Stimulated activated naive CD8-positive, alpha-beta T cell treated with anti-CD3 and anti-CD28 coated beads, Interleukin-15, Interleukin-2, amounts not matched to agents 100 ng/mL and 50 ng/mL, for 24 hours (primary cell): ENCODE measurements around the gene SGCD.
"Not testable (repeated sequence)": the region's sequence is repeated elsewhere in the genome, so short reads cannot be mapped to it uniquely, and the experiment has no call there.

ENCODE experiments used
- H3K27ac Mint-ChIP-seq: one replicate; pipeline ENCODE4 v1.8.0; 2021; ENCODE audit warnings: mild to moderate bottlenecking, mixed read lengths
- H3K27me3 Mint-ChIP-seq: one replicate; pipeline ENCODE4 v1.8.0; 2021; ENCODE audit warnings: mixed read lengths
- H3K36me3 Mint-ChIP-seq: one replicate; pipeline ENCODE4 v1.8.0; 2021; ENCODE audit warnings: low read depth, mixed read lengths
- H3K4me1 Mint-ChIP-seq: one replicate; pipeline ENCODE4 v1.8.0; 2021; ENCODE audit warnings: low read depth, mixed read lengths
- H3K4me3 Mint-ChIP-seq: one replicate; pipeline ENCODE4 v1.8.0; 2021; ENCODE audit warnings: mild to moderate bottlenecking, mixed read lengths
- H3K9me3 Mint-ChIP-seq: one replicate; pipeline ENCODE4 v1.8.0; 2021; ENCODE audit warnings: mixed read lengths

The SGCD gene

DNA sequence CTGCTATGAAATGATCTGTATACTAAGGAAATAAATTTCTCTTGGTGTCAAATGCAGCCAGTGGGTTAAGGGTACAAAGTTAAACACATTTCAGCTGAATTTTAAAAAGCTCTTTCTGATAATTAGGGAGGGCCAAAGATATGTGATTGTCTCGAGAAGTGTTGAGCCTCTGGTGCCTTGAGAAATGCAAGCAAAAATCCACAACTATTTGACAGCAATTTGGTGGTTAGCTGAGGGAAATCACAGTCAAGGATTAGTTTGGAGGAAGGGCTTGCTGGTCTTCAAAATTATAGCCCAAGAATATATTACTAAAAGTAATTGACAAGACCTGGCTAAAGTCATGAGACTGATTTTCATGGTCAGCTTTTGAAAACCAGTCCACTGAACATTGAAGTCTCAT lies 267.4 kb downstream of the SGCD start:
- no peak overlapping the region for H3K27ac Mint-ChIP-seq
- no peaks in the 10 kb centered on the region for H3K36me3 Mint-ChIP-seq
- H3K27me3 Mint-ChIP-seq = peaks cover 19% of the 10 kb centered on the region
- no peak overlapping the region for H3K4me3 Mint-ChIP-seq
- no peaks in the 10 kb centered on the region for H3K4me1 Mint-ChIP-seq
- H3K9me3 Mint-ChIP-seq = no peaks in the 10 kb centered on the region

DNA sequence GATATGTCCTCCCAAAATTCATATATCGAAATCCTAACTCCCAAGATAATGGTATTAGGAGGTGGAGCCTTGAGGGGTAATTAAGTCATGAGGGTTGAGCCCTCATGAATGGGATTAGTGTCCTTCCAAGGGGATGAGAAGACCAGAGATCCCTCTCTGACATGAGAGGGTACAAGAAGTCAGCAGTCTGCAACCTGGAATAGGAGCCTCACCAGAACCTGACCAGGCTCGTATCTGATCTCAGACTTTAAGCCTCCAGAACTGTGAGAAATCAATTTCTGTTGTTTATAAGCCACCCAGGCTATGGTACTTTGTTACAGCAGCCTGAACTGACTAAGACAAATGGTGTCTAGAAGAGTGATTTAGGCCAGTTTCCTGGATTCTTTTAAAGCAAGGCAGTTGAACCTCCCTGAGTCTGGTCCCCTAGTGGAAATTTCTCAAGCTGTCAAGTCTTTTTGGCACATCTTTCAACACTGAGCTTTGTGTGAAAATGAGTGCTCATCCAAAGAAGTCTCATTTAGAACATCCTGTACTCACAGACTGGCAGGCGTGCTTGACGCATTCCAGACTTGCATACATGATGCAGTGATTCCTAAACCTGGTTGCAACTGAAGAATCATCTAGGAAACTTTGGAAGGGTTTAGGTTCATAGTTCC lies 268.3 kb downstream of the SGCD start:
- Mint-ChIP-seq H3K27ac (no peak overlapping the region), H3K4me3 (no peak overlapping the region), H3K27me3 (peaks cover 15% of the 10 kb centered on the region), H3K4me1 (no peaks in the 10 kb centered on the region), H3K36me3 (no peaks in the 10 kb centered on the region), H3K9me3 (no peaks in the 10 kb centered on the region)

GRCh38 chr5:156597276-156597675 lies 270.3 kb downstream of the SGCD start:
- H3K27me3 Mint-ChIP-seq = peaks cover 21% of the 10 kb centered on the region
- H3K4me1 Mint-ChIP-seq = no peaks in the 10 kb centered on the region
- H3K27ac Mint-ChIP-seq = no peak overlapping the region
- H3K4me3 Mint-ChIP-seq = no peak overlapping the region
- H3K9me3 Mint-ChIP-seq = peaks cover 7% of the 10 kb centered on the region
- H3K36me3 Mint-ChIP-seq = no peaks in the 10 kb centered on the region

- no peak overlapping the region for H3K27ac Mint-ChIP-seq
- peaks cover 10% of the 10 kb centered on the region for H3K27me3 Mint-ChIP-seq
- H3K36me3 Mint-ChIP-seq = no peaks in the 10 kb centered on the region
- H3K4me3 Mint-ChIP-seq = no peak overlapping the region
- no peaks in the 10 kb centered on the region for H3K4me1 Mint-ChIP-seq
- peaks cover 16% of the 10 kb centered on the region for H3K9me3 Mint-ChIP-seq
Observed at GRCh38 chr5:156598964-156599363, 272.0 kb downstream of the SGCD start.

- not testable (repeated sequence) for H3K4me3 Mint-ChIP-seq, H3K27me3 Mint-ChIP-seq, H3K27ac Mint-ChIP-seq, H3K36me3 Mint-ChIP-seq, H3K4me1 Mint-ChIP-seq
- H3K9me3 Mint-ChIP-seq = peaks cover 23% of the 10 kb centered on the region
Observed at GRCh38 chr5:156610582-156610981, 283.6 kb downstream of the SGCD start.

GRCh38 chr5:156615901-156616300 lies 288.9 kb downstream of the SGCD start:
- Mint-ChIP-seq H3K27ac (no peak overlapping the region), H3K4me3 (no peak overlapping the region), H3K4me1 (no peaks in the 10 kb centered on the region), H3K27me3 (peaks cover 6% of the 10 kb centered on the region), H3K36me3 (no peaks in the 10 kb centered on the region), H3K9me3 (peaks cover 16% of the 10 kb centered on the region)

- Mint-ChIP-seq H3K27me3 (peaks cover 12% of the 10 kb centered on the region), H3K9me3 (peaks cover under 1% of the 10 kb centered on the region), H3K4me1 (no peaks in the 10 kb centered on the region), H3K4me3 (no peak overlapping the region), H3K27ac (no peak overlapping the region), H3K36me3 (no peaks in the 10 kb centered on the region)
Observed at GRCh38 chr5:156617426-156617825, 290.5 kb downstream of the SGCD start.

- Mint-ChIP-seq H3K4me3 (no peak overlapping the region), H3K36me3 (no peaks in the 10 kb centered on the region), H3K27ac (no peak overlapping the region), H3K27me3 (peaks cover 12% of the 10 kb centered on the region), H3K4me1 (no peaks in the 10 kb centered on the region), H3K9me3 (no peaks in the 10 kb centered on the region)
Observed at GRCh38 chr5:156618601-156619000, 291.6 kb downstream of the SGCD start.

- H3K4me1 Mint-ChIP-seq = no peaks in the 10 kb centered on the region
- H3K36me3 Mint-ChIP-seq = no peaks in the 10 kb centered on the region
- H3K4me3 Mint-ChIP-seq = no peak overlapping the region
- no peak overlapping the region for H3K27ac Mint-ChIP-seq
- peaks cover 6% of the 10 kb centered on the region for H3K27me3 Mint-ChIP-seq
- no peaks in the 10 kb centered on the region for H3K9me3 Mint-ChIP-seq
Observed at GRCh38 chr5:156621719-156622118, 294.8 kb downstream of the SGCD start.

DNA sequence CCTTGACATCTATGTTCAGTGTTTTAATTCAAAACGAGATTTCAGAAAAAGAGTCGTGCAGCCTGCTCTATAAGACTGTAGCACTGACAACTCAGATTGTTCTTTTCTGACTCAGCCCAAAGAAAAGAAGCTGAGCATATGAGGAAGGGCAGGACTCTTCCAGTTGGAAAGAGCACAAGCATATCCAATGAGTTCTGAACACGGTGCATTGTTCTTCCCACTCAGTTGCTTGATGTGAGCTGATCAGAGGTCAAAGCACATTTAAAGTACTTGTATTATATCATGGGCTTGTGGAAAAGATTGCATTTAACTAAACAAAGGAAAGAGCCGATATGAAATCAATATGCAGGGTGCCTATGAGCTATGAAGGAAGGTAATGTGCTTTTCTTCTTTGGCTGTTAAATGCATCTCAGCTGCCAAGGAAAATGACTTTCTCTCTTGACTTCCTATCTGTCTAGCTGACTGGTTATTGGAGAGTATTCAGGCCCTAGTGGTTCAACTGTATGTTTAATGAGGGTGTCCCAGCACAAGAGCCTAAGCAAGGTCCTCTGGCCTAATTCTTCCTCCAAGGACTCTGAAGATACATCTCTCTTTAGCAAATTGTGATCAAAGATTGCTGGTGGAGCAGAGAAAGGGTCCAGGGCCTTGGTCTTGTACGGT lies 296.5 kb downstream of the SGCD start:
- no peak overlapping the region for H3K27ac Mint-ChIP-seq
- peaks cover 6% of the 10 kb centered on the region for H3K27me3 Mint-ChIP-seq
- H3K4me1 Mint-ChIP-seq = no peaks in the 10 kb centered on the region
- no peak overlapping the region for H3K4me3 Mint-ChIP-seq
- no peaks in the 10 kb centered on the region for H3K36me3 Mint-ChIP-seq
- no peaks in the 10 kb centered on the region for H3K9me3 Mint-ChIP-seq

DNA sequence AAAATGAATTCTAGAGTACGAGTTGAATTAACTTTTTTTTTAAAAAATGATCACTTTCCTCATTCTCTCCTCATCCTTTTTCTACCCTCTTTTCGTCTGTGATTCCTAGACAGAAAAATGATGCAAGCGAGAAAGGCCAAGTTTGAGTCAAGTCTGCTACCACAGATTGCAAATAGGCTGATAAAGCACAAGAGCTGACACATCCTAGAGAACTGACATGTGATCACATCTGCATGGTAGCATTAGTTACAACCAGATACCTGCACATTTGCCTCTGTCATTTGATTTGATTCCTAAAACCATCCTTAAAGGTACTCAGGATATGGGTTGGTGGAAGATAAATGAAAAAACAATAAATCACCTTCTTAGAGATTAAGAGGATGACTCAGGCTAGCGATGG lies 297.7 kb downstream of the SGCD start:
- H3K4me3 Mint-ChIP-seq = no peak overlapping the region
- H3K9me3 Mint-ChIP-seq = no peaks in the 10 kb centered on the region
- H3K27ac Mint-ChIP-seq = no peak overlapping the region
- no peaks in the 10 kb centered on the region for H3K4me1 Mint-ChIP-seq
- no peaks in the 10 kb centered on the region for H3K36me3 Mint-ChIP-seq
- H3K27me3 Mint-ChIP-seq = peaks cover 6% of the 10 kb centered on the region

DNA sequence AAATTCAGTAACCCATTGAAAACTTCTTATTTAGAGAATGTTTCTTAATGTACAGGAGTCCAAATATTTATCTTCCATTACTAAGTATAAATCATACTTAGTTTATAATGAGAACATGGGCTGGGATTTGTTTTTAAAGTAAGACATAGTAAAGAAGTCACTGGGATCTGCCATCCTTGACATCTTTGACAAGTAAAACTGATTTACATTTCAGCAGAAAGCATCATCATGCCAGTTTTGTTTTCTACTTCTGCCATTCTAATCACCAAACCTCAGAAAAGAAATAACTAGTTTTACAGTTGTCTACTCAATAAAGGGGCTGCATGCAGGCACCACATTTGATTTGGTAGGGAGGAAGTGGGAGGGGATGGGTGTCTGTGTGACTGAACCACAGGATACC lies 301.5 kb downstream of the SGCD start:
- Mint-ChIP-seq H3K4me3 (no peak overlapping the region), H3K27me3 (no peaks in the 10 kb centered on the region), H3K4me1 (no peaks in the 10 kb centered on the region), H3K27ac (no peak overlapping the region), H3K36me3 (no peaks in the 10 kb centered on the region), H3K9me3 (no peaks in the 10 kb centered on the region)

GRCh38 chr5:156631005-156631404 lies 304.0 kb downstream of the SGCD start:
- no peaks in the 10 kb centered on the region for H3K27me3 Mint-ChIP-seq
- no peaks in the 10 kb centered on the region for H3K9me3 Mint-ChIP-seq
- H3K4me3 Mint-ChIP-seq = no peak overlapping the region
- H3K4me1 Mint-ChIP-seq = no peaks in the 10 kb centered on the region
- H3K27ac Mint-ChIP-seq = no peak overlapping the region
- H3K36me3 Mint-ChIP-seq = no peaks in the 10 kb centered on the region

- Mint-ChIP-seq H3K36me3 (no peaks in the 10 kb centered on the region), H3K27ac (no peak overlapping the region), H3K4me3 (no peak overlapping the region), H3K27me3 (no peaks in the 10 kb centered on the region), H3K4me1 (no peaks in the 10 kb centered on the region), H3K9me3 (no peaks in the 10 kb centered on the region)
Observed at GRCh38 chr5:156634301-156634700, 307.3 kb downstream of the SGCD start.

DNA sequence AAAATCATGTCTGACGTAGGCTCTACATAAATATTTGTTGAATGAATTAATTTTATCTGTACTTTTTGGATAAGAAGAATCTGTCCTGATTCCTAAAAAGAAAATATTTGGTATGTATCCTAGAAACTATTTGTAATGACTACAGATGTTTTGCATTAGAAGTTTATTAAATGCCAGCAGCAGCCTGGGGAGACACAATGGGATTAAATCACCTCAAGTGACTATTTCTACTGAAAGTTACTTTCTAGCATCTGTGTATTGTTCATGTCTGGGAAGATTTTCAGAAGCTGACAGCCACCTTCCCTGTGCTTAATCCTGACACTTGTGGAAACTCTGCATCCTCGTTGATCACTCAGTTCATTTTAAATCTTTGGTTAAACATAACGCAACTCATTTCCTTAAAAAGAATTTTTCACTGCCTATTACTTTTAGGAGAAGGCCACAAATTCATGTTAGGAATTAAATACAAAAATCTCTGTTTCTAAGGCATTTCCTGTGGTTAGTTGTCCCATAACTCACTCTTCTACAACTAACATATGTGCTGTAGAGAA lies 313.8 kb downstream of the SGCD start:
- Mint-ChIP-seq H3K36me3 (no peaks in the 10 kb centered on the region), H3K27me3 (peaks cover 4% of the 10 kb centered on the region), H3K4me1 (no peaks in the 10 kb centered on the region), H3K4me3 (no peak overlapping the region), H3K9me3 (no peaks in the 10 kb centered on the region), H3K27ac (no peak overlapping the region)

DNA sequence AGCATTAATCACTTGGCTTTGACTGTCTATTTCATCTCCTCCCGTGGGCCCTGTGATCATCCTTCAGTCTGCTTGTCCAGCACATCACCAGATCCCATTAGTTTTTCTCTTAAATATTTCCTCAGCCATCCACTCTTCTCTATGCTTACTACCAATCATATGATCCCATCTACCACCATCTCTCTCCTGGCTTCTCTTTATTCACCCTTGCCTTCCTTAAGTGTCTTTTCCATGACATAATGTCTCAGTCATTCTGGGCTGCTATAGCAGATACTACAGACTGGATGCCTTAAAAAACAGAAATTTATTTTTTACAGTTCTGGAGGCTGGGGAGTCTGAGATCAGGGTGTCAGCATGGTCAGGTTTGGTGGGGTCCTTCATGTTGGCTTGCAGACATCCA lies 314.7 kb downstream of the SGCD start:
- Mint-ChIP-seq H3K4me3 (no peak overlapping the region), H3K4me1 (no peaks in the 10 kb centered on the region), H3K27me3 (peaks cover 4% of the 10 kb centered on the region), H3K9me3 (no peaks in the 10 kb centered on the region), H3K27ac (no peak overlapping the region), H3K36me3 (no peaks in the 10 kb centered on the region)
